NCI-H748 (cell line): ENCODE data around the gene NAA40.

Source experiments
- DNase-seq: peaks from one replicate; lab custom pipeline; 2025; ENCODE audit not compliant: unreplicated experiment; lab: John Stamatoyannopoulos, UW

Gene NAA40

GRCh38 chr11:63985812-63986155, 47.0 kb downstream of the NAA40 start:
- peak; percentile 73 for DNase-seq

DNA sequence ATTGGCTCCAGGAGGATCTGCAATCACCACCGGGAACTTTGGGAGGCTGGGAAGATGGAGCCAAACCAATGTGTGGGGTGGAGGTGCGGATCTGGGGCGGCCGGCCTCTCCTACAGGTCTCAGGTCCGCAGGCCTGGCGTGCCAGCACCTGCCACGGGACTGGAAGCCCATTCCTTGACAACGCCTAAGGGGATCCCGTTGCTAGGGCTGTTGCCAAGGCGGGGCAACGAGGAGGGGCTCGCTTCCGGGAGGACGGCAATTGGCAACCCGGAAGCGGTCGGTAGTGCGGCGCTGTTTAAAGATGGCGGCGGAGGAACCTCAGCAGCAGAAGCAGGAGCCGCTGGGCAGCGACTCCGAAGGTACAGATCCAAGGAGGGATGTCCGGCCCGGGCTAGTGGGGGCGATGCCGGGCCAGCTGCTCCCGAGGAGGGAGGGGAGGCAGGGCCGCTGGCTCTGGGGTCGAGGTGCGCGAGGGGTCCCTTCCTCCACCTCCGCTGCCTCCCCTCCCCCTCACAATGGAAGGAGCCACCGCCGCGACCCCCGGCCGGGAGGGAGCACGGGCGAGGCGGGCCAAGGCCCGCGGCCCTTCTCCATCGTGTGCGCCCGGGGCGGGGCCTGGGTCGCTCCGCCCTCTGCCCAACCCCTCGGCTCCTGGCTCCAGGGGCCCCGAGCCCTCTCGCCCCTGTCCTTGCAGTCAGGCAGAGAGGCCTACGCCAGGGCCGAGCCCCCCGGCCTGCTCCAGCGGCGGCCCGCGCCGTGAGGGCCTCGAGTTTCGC, 47.5 kb downstream of the NAA40 start, which contains the start of gene OTUB1:
OTUB1 (plus strand) TSS at position 283 of the 776 bp plus-strand sequence; CDS start at position 302, 19 bp downstream.
- DNase-seq = peak; percentile 98

DNA sequence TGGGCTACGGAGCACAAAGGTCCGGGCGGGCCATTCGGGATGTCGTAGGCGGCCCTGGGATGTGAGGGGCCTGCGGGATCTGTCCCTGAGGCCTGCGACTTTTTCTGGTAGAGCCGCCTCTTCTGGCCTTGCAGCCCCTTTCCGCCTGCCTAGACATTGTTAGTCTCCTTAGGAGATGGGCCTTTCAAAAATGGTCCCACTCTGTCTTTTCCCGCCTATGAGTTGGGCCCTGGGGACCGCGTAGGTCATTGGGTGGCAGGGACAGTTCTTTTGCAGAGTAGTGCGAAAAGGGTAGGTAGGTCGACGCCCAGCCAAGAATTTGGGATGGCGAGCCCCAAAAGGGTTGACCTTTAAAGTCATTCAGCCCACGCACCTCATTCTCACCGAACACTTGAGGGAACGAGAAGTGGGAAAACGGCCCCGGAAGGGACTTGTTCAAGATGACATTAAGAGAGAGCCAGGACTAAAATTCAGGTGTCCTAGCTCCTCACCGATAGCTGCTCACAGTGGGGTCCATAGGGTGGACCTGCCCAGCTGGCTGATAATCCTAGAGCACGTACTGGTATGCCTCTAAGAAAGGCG, 48.2 kb downstream of the NAA40 start:
- no peak for DNase-seq

- DNase-seq = no peak
Measured at GRCh38 chr11:63991558-63991957, 52.8 kb downstream of the NAA40 start.

- no peak for DNase-seq
Measured at GRCh38 chr11:63993100-63993499, 54.3 kb downstream of the NAA40 start.

- DNase-seq = no peak
Measured at GRCh38 chr11:63993993-63994392, 55.2 kb downstream of the NAA40 start.

DNA sequence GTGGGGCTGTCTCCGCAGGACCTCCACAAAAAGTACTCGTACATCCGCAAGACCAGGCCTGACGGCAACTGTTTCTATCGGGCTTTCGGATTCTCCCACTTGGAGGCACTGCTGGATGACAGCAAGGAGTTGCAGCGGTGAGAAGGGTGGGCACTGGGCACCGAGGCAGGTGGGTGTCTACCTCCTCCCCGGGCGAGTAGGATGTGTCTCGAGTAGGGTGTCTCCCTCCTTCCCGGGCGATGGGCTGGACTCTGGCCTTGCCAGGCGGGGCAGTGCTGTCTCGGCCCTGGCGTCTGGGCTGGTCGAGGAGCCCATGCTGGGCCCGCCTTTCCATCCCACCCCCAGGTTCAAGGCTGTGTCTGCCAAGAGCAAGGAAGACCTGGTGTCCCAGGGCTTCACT, 57.7 kb downstream of the NAA40 start:
- no peak for DNase-seq

DNA sequence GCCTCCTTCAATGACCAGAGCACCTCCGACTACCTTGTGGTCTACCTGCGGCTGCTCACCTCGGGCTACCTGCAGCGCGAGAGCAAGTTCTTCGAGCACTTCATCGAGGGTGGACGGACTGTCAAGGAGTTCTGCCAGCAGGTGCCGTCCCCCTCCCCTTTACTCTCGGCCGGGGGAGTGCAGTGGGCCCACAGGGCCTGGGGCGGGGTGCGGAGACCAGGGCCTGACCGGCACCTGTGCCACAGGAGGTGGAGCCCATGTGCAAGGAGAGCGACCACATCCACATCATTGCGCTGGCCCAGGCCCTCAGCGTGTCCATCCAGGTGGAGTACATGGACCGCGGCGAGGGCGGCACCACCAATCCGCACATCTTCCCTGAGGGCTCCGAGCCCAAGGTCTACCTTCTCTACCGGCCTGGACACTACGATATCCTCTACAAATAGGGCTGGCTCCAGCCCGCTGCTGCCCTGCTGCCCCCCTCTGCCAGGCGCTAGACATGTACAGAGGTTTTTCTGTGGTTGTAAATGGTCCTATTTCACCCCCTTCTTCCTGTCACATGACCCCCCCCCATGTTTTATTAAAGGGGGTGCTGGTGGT, 58.4 kb downstream of the NAA40 start:
- DNase-seq = no peak

DNA sequence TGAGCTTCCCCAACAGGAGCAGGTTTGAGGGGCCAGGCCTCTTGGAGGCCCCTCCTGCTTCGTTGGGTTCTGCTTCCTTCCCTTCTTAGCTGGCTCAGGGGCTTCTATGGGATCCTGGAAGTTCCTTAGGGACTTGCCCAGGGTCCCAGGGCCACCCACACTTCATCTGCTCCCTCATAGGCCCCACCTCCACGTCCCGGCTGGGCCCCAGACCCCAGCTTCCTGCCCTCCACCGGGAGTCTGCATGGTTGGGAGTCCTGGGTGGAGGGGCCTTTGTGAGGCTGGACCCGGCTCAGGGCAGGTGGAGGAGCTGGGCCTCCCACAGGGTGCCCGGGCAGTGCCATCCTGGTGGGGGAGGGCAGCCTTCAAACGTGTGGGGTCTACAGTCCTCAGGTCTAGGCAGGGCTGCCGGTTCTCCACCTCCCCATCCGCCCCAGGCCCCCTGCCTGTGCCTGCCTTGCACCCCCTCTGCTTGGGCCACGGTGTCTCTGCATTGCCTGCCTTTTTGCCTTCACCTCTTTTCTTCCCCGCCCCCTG, 59.1 kb downstream of the NAA40 start:
- DNase-seq = no peak

DNA sequence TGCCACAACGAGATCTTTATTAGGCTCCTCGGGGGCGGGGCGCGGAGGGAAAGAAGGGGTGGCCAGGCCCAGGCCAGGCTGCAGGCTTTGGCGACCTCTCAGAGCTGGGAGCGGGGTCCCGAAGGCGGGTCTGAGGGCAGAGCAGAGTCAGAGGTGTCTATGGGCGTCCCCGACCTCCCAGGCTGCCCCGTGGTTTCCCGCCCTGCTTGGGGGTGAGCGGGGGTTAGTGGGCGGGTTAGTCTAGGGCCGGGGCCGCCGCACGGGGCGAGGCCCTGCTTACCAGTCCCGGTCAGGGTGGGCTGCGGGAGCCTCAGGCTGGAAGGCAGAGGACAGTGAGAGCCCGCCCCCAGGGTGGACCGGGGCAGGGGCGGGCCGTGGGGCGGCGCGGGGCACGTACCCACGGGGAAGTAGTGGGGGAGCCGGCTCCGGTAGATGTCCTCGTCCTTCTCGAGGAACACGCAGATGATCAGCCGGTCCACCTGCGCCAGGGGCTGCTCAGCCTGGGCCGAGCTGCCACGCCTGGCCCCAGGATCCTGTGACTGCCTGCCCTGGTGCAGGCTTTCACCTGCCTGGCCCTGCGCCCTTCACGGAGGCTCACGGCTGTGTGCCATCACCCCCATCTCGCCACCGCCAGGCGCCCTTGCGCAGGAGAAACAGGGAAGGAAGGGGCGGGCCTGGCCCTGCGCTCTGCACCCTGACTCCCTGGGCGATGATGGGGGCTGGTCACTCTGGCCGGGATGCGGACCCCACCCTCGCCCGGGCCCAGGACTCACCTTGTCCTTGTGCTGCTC, 60.0 kb downstream of the NAA40 start:
- peak; percentile 54 for DNase-seq

- DNase-seq = peak; percentile 78
Measured at GRCh38 chr11:63999349-64000025, 60.7 kb downstream of the NAA40 start.

DNA sequence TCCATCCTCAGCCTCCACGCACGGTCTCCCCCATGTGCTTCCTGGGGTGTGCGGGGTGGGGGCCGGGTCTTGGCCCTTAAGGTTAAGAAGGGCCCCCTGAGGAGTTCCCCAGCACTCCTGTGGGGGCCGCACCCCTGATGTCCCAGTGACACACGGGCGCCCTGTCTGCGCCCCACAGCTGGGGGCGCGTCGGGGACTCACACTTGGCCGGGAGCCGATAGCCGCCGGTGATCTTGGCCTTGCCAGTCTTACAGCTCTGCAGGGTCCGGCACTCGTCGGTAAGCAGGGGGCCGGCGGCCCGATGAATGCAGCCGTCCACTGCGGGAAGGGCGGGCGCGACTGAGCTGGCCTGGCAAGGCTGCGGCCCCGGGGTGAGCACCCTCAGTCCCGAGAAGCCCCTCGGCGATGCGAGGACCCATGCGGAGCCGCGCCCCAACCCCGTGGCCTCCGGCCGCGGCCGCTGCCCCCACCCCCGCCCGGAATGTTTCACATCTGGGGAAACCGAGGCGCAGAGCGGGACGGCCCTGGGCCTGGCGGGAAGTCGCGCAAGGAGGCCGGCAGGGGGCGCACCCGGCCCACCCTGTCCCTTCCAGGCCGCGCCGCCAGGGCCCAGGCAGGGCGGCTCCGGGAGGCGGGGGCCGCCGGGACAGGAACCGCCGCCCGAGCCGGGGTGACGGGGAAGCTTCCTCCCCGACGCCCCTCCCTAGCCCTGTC, 61.4 kb downstream of the NAA40 start:
- peak; percentile 34 for DNase-seq

DNA sequence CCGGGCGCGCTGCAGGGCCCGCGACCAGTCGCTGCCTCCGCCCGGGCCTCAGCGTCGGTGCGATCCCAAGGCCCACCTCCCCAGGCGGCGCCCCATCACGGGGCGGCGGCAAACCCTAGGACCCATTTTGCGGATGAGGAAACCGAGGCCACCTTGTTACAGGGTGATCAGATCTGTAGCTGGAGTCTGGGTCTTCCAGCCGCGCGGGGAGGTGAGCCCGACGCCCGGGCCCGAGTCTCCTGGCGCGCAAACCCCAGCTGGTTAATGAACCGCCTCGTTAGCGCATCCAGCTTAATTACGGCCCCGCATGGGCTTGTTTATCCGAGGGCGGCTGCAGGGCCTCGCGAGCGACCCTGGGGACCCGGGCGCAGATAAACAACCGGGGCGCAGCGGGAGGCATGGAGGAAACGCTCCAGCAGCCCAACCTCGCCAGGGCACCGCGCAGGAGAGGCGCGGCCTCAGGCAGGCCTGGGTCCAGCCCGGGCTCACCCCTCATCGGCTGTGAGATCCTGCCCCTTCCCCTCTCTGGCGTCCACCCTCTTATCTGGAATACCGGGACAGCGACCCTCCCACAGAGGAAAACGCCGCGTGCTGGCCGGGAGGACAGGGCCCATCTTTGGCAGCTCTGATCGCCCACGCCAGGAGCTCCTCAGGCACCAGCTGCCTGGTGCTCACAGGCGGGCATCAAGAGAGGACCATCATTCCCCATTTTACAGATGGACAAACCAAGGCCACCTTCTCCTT, 62.1 kb downstream of the NAA40 start:
- peak; percentile 28 for DNase-seq

DNA sequence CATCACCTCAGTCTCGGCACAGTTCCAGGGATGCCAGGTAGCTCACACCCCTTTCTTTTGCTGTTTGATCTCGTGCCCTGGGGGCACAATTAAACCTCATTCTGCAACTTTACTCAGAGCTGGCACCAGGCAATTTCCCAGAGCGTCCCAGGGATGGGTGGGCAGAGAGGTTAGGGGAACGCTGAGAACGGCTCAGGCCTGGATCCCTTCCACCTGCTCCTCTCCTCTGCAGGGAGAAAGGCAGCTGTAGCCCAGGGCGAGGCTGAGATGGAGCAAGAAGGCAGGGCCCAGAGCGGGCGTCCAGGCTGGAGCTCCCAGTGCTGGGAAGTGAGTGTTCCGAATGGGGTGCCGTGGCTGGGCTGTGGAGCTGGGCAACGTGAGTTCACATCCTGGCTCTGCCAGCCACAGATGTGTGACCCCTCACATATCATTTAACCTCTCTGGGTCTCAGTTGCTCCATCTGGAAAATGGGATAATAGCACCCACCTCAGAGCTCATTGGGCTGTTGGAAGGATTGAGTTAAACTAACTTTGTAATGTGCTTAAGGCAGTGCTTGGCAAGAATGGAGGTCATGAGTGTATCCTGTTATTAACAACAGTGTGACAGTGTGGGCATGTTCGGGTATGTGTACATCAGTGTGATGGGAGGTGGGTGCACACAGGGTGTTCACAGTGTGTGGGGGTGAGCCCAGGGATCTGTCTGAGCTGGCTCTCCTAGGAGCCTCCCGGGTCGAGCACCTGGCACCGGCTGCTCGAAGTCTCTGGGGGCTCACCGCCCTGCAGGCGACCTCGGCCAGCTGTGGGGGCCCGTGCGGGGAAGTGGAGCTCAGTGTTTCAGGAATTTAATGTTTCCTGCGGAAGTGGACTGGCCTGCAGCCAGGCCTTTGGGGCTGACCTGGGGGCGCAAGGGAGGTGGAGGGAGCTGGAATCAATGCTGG, 63.0 kb downstream of the NAA40 start:
- DNase-seq = no peak

DNA sequence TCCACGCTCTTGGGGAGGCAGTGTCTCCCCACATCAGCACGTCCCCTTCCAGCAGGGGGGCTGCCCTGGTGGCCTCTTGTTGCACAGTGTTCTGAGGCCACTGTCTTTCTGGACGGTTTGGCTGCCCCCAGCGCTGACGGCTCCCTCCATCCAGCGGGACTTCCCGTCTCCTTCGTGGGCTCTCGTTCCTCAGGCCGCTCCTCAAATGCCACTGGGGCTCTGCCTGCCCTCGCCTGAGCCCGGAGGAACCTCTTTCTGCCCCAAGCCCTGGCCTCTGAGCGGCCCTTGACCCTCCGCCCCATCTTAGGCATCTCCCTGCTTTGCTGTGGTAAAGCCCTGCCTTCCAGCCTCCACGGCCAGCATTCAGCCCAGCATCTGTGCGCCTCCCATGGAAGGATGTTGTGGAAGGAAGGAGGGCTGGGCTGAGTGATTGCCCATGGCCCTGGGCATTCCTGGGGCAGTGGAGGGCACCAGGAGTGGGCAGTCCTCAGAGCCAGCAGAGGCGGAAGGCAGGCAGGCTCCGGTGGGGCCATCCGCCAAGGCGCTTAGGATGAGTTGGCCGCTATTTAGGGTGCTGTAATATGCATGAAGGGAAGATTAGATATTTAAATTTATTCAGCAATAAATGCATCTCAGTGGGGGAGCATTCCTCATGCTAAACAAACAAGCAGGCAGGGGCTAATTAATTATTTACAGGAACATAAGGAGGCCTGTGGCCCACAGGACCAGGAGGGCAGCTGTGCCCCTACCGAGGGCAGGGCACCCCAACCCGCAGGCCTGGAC, 65.2 kb downstream of the NAA40 start:
- DNase-seq = no peak

DNA sequence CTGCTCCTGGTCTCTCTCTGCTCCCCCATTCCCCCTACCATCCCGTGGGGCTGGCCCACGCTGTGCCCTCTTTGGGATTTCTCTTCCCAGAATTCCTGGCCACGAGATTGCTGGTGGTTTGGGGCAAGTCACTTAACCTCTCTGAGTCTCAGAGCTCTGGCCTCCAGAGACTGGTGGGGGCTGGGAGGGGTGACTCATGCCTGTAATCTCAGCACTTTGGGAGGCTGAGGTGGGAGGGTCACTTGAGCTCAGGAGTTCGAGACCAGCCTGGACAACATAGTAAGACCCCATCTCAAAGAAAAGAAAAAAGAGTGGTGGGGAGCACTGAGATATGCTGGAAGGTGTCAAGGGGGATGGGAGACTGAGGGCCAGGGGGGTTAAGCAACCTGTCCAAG, 65.8 kb downstream of the NAA40 start:
- no peak for DNase-seq

DNA sequence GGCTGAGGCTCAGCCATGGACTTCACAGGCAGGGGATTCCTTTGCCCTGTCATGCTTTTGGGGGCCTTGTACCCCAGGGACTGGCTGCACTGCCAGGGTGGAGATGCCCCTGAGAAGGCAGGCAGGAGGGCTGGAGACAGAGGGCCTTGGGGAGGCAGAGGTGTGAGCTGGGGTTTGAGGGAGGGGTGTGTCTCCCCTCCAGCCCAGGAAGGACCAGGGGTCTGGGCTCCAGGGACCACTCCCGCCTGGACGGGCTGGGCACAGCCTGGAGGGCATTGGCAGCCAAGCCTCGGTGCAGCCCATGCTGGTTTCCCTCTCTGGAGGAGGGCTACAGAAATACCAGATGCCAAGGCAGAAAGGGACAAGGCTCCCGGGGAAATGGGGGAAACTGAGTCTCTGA, 66.9 kb downstream of the NAA40 start:
- DNase-seq = no peak

DNA sequence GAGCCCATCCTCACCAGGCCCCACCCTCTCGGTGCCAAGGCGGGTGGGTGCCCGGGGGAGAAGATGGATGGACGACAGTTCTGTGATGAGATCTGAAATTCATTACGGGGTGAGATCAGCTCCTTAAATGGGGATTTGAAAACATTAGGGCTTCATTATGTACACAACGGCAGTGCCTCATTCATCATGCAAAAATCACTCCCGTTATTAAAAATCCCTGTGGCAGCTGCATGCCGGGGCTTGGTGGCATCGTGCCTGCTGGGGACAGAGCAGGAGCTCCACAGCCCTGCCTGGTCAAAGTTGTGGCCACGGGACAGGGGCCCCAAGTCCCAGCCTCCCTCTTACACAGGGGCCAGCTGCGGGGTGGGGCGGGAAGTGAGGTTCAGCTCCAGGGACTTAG, 67.6 kb downstream of the NAA40 start:
- no peak for DNase-seq
